K562 (cell line): ENCODE measurements around the gene TKT. TPM values are rescaled to one million over a fixed set of nuclear protein-coding genes. Genes with fewer than 3 reads are reported as not detected.

Source experiments
- HMGN3 ChIP-seq: IDR thresholded peaks from 2 replicates; pipeline ENCODE4 v1.6.1; 2011; ENCODE audit warnings: borderline replicate concordance, low read depth, mild to moderate bottlenecking, mixed read lengths, low read length; ENCODE audit not compliant: insufficient read length; ENCODE audit errors: extremely low read depth
- KLF13 ChIP-seq: fragments of 450-650 bp; IDR thresholded peaks from 2 replicates; pipeline ENCODE4 v1.6.1; 2016; ENCODE audit warnings: missing genetic modification characterization, low read depth, mild to moderate bottlenecking, missing compliant biosample characterization, moderate library complexity, borderline replicate concordance
- SMARCA5 ChIP-seq: fragments of 450-650 bp; IDR thresholded peaks from 2 replicates; pipeline ENCODE4 v1.6.1; 2016
- SRSF1 ChIP-seq: fragments of 200-400 bp; formaldehyde crosslinking; IDR thresholded peaks from 2 replicates; pipeline ENCODE4 v1.6.1; 2017; ENCODE audit warnings: mild to moderate bottlenecking, low read depth, low read length, moderate library complexity
- ZBTB40 ChIP-seq, 2 experiments: fragments of 450-650 bp in 1 of 2; sonication (generic) in 1 of 2; formaldehyde crosslinking in 1 of 2; IDR thresholded peaks; 2 replicates each; pipeline versions ENCODE4 v1.7.1 to v1.9.0; 2016 to 2022; ENCODE audit warnings: inconsistent platforms in 1 of 2, mild to moderate bottlenecking in 1 of 2, missing genetic modification reagents in 1 of 2
- ZEB2 ChIP-seq: fragments of 450-650 bp; IDR thresholded peaks from 2 replicates; pipeline ENCODE4 v1.6.1; 2016
- ZNF507 ChIP-seq: conservative IDR thresholded peaks from 2 replicates; pipeline ENCODE4 v1.6.1; 2017; ENCODE audit warnings: missing genetic modification characterization, missing compliant biosample characterization
- ZNF766 ChIP-seq: fragments of 200-800 bp; sonication (Bioruptor generic); conservative IDR thresholded peaks from 2 replicates; pipeline ENCODE4 v1.6.1; 2016; ENCODE audit warnings: missing genetic modification characterization, missing compliant biosample characterization
- polyA plus RNA-seq, 8 experiments: library from polyadenylated mRNA; depleted of rRNA in 4 of 8; stranded (reverse) in 5 of 8; unstranded in 3 of 8; fragments of >200 nt; fragmentation: Nextera tagmentation in 2 of 8; fragmentation: Illumina TruSeq in 1 of 8; extraction: Ambion mirVana in 2 of 8; extraction: Trizol in 1 of 8; gene quantifications; 2 replicates each; pipeline versions ENCODE4 v1.2.1 to v1.2.3, GENCODE V29; 2011 to 2014; ENCODE audit warnings: inconsistent platforms in 1 of 8, missing spikeins in 1 of 8
- total RNA-seq, 7 experiments: library from RNA; depleted of rRNA in 6 of 7; stranded (reverse); fragments of >200 nt in 6 of 7; fragmentation: Illumina TruSeq in 2 of 7; extraction: Trizol in 2 of 7; gene quantifications; 2 replicates each; pipeline versions ENCODE4 v1.2.1 to v1.2.3, GENCODE V29; 2011 to 2021; ENCODE audit warnings: low replicate concordance in 1 of 7
- TF ChIP-seq, protein P1 (sequence below): fragments of 250-450 bp; sonication (Bioruptor Pico); IDR thresholded peaks from 2 replicates; pipeline ENCODE4 v1.4.0; 2020

Gene TKT
- total and polyA plus RNA-seq, 9 of the 15 experiments (the other 6 are each of a cell fraction or from before 2014, with no cell fraction given), result 58.1 to 401 (median 187) TPM

DNA sequence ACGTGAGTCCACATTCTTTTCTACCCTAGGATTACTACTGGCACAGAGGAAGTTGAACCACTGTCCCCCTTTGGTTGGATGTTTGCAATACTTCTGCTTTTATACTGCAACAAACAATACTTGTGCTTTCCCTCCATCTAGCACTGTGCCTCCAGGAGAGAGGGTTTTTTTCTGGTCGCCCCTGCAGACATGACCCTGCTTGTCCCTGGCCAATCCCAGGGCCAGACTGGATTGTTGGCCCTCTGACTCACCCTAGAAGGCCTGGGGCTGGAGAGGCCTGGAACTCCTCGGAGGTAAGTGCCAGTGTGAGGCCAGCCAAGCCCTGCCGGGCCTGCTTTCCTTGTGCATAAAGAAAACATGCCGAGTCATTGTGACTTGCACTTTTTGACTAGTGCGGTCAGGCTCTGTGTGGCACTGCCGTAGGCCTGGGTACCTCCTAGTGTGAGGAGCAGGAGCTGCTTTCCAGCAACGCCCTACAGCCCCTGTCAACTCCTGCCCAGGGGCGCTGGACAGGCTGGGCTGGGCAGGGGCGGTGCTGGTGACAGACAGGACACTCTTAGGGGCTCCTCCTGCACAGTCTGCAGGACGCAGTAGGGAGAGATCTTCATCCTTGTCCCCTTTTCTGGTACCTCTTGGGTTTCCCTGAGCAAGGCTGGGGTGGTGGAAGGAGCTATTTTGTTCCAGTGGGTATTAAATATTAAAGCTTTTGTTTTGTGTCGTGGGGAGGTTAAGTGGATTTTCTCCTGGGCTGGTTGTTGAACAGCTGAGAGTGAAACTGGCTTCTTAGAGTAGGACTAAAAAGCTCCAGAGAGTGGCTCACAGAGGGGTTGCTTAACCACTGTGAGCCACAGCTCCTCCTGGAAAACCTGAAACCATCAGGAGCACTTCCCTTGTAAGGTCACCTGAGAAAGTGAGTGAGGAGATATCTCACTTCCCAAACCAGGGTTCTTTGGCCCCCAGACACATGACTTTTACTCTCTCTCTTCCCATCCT, 14.4 kb upstream of the TKT start (continued):
- TF ChIP-seq, protein P1, sequence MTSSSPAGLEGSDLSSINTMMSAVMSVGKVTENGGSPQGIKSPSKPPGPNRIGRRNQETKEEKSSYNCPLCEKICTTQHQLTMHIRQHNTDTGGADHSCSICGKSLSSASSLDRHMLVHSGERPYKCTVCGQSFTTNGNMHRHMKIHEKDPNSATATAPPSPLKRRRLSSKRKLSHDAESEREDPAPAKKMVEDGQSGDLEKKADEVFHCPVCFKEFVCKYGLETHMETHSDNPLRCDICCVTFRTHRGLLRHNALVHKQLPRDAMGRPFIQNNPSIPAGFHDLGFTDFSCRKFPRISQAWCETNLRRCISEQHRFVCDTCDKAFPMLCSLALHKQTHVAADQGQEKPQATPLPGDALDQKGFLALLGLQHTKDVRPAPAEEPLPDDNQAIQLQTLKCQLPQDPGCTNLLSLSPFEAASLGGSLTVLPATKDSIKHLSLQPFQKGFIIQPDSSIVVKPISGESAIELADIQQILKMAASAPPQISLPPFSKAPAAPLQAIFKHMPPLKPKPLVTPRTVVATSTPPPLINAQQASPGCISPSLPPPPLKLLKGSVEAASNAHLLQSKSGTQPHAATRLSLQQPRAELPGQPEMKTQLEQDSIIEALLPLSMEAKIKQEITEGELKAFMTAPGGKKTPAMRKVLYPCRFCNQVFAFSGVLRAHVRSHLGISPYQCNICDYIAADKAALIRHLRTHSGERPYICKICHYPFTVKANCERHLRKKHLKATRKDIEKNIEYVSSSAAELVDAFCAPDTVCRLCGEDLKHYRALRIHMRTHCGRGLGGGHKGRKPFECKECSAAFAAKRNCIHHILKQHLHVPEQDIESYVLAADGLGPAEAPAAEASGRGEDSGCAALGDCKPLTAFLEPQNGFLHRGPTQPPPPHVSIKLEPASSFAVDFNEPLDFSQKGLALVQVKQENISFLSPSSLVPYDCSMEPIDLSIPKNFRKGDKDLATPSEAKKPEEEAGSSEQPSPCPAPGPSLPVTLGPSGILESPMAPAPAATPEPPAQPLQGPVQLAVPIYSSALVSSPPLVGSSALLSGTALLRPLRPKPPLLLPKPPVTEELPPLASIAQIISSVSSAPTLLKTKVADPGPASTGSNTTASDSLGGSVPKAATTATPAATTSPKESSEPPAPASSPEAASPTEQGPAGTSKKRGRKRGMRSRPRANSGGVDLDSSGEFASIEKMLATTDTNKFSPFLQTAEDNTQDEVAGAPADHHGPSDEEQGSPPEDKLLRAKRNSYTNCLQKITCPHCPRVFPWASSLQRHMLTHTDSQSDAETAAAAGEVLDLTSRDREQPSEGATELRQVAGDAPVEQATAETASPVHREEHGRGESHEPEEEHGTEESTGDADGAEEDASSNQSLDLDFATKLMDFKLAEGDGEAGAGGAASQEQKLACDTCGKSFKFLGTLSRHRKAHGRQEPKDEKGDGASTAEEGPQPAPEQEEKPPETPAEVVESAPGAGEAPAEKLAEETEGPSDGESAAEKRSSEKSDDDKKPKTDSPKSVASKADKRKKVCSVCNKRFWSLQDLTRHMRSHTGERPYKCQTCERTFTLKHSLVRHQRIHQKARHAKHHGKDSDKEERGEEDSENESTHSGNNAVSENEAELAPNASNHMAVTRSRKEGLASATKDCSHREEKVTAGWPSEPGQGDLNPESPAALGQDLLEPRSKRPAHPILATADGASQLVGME (CRISPR knock-in tag), result 0 out of 2 replicates have a peak, but pooled peaks have one; percentile 32
- TF ChIP-seq SRSF1, result no peak
- peak; percentile 47; the same call in 1 of the 2 replicates for TF ChIP-seq ZEB2
- 0 out of 2 replicates have a peak, but pooled peaks have one; percentile 11 for TF ChIP-seq ZBTB40 (IDR thresholded peaks at IDR 0.05)
- no peak for TF ChIP-seq ZBTB40 (CRISPR knock-in tag; IDR thresholded peaks at IDR 0.05)
- no peak for TF ChIP-seq SMARCA5
- TF ChIP-seq ZNF507 (tag), result no peak
- TF ChIP-seq ZNF766 (CRISPR knock-in tag), result peak; percentile 91
- peak; percentile 32 for TF ChIP-seq HMGN3
- 0 out of 2 replicates have a peak, but pooled peaks have one; percentile 58 for TF ChIP-seq KLF13 (tag)
